Testis (tissue), 3 donors: Measurements from ENCODE around the gene NR6A1. TPM values are rescaled to one million over a fixed set of nuclear protein-coding genes. Genes with fewer than 3 reads are reported as not detected.
A peak's percentile ranks its signal among the peaks of the same experiment; 100 is the strongest.

ENCODE experiments used
- DNase-seq: peaks from one replicate; pipeline ENCODE4 v3.0.0-alpha.2; 2019
- H3K27ac ChIP-seq, 2 donors: fragments of 200-600 bp; sonication (generic); one replicate each; pipeline ENCODE4 v1.5.1; 2019
- H3K27me3 ChIP-seq: fragments of 200-600 bp; sonication (generic); one replicate; pipeline ENCODE4 v1.5.1; 2019
- H3K36me3 ChIP-seq: fragments of 200-600 bp; sonication (generic); one replicate; pipeline ENCODE4 v1.5.1; 2017; ENCODE audit warnings: low read depth; ENCODE audit errors: missing control alignments
- H3K4me1 ChIP-seq: fragments of 200-600 bp; sonication (generic); one replicate; pipeline ENCODE4 v1.5.1; 2019
- H3K4me3 ChIP-seq, 2 donors: fragments of 200-600 bp; sonication (generic); one replicate each; pipeline ENCODE4 v1.5.1; 2017 to 2019
- H3K9me3 ChIP-seq: fragments of 200-600 bp; sonication (generic); one replicate; pipeline ENCODE4 v1.5.1; 2017
- POLR2A ChIP-seq: fragments of 450-650 bp; IDR thresholded peaks from one replicate; pipeline ENCODE4 v1.6.1; 2017; ENCODE audit warnings: antibody characterized with exemption, mild to moderate bottlenecking, moderate library complexity
- WGBS, 2 donors: methylation state at CpG; one replicate each; pipeline ENCODE4 v1.1.5; 2018; 5-methylcytosine and 5-hydroxymethylcytosine counted together
- intact Hi-C: fragments of 100-400 bp; cut with DNase I; formaldehyde crosslinking; loops from one replicate; pipeline ENCODE4 v1.15.1; 2023; ENCODE audit warnings: low total_unique reads
- polyA plus RNA-seq: library from polyadenylated mRNA; stranded (reverse); fragments of 350-450 nt; fragmentation: Illumina TruSeq; extraction: RNeasy Lipid Tissue Mini Kit (QIAGEN cat#74804); gene quantifications from one replicate; pipeline ENCODE4 v1.2.3, GENCODE V29; 2014; ENCODE audit warnings: low read depth, low replicate concordance; ENCODE audit not compliant: insufficient read depth
- total RNA-seq, 2 donors: library from RNA; depleted of rRNA; stranded (reverse); fragments of >200 nt; gene quantifications; one replicate each; pipeline ENCODE4 v1.2.3, GENCODE V29; 2016
- TF ChIP-seq, protein P1 (sequence below), 3 experiments: fragments of 450-650 bp in 2 of 3; fragments of 200-600 bp in 1 of 3; sonication (generic) in 1 of 3; IDR thresholded peaks; one replicate each; pipeline ENCODE4 v1.5.1; 2016 to 2019; ENCODE audit warnings: antibody characterized with exemption in 3 of 3, mild to moderate bottlenecking in 2 of 3, moderate library complexity in 1 of 3

Gene NR6A1
- total and polyA plus RNA-seq, 3 donors from 2014 or later, result 54.6 to 100 (median 92.1) TPM

DNA sequence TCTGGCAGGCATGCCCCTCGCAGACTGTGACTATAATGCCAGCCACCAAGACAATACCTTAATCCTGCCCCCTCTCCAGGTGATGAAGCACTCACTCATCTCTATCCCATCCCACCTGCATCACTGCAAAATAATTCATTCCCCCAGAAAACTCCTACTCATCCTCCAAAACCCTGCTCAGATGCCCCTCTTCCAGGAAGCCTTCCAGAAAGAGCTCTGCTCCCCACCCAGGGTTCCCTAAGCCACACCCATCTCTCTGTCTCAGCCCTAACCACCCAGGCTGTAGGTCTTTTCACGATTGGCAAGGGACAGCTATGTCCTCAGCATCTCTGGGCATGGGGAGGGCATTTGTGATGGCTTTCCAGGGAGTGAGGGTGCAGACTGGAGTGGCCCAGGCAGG is 281.1 kb downstream of the NR6A1 start:
- DNase-seq, result no peak
- WGBS, 2 donors, result 85 to 94% methylated on average over 2 of the region's 2 CpGs
- no peaks in the 10 kb centered on the region for H3K27me3 ChIP-seq
- no peak overlapping the region for H3K27ac ChIP-seq
- peaks cover under 1% of the 10 kb centered on the region for H3K4me1 ChIP-seq
- no peak overlapping the region for H3K4me3 ChIP-seq
- no peak for TF ChIP-seq POLR2A
- TF ChIP-seq, protein P1, sequence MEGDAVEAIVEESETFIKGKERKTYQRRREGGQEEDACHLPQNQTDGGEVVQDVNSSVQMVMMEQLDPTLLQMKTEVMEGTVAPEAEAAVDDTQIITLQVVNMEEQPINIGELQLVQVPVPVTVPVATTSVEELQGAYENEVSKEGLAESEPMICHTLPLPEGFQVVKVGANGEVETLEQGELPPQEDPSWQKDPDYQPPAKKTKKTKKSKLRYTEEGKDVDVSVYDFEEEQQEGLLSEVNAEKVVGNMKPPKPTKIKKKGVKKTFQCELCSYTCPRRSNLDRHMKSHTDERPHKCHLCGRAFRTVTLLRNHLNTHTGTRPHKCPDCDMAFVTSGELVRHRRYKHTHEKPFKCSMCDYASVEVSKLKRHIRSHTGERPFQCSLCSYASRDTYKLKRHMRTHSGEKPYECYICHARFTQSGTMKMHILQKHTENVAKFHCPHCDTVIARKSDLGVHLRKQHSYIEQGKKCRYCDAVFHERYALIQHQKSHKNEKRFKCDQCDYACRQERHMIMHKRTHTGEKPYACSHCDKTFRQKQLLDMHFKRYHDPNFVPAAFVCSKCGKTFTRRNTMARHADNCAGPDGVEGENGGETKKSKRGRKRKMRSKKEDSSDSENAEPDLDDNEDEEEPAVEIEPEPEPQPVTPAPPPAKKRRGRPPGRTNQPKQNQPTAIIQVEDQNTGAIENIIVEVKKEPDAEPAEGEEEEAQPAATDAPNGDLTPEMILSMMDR (IDR thresholded peaks at IDR 0.05), result no peak
- intact Hi-C loops, result no loop called here
- H3K9me3 ChIP-seq, result no peaks in the 10 kb centered on the region
- no peaks in the 10 kb centered on the region for H3K36me3 ChIP-seq

DNA sequence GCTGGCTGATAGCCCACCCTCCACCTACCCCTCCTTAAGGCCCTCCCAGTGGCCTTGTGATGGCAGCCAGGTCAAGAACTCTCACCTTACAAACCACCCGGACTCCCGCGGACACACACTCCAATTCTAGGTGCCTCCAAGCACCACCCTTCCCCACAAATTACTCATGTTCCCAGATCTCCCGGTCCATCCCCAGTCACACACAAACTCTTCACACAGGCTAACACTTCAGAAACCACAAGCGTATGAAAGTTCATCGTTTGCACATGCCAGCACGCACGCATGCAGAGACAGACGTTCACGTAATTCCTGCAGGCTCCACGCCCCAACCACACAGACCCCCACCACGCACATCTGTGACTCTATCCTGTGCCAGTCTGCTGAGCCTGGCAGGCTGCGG is 281.9 kb downstream of the NR6A1 start:
- intact Hi-C loops, result no loop called here
- Histone ChIP-seq H3K36me3 (no peaks in the 10 kb centered on the region), H3K9me3 (no peaks in the 10 kb centered on the region), H3K4me1 (no peaks in the 10 kb centered on the region), H3K4me3 (no peak overlapping the region), H3K27ac (no peak overlapping the region), H3K27me3 (no peaks in the 10 kb centered on the region)
- TF ChIP-seq POLR2A, result no peak
- TF ChIP-seq, protein P1 (IDR thresholded peaks at IDR 0.05), result no peak
- DNase-seq, result no peak
- WGBS, 2 donors, result 61 to 80% methylated on average over 12 to 13 of the region's 13 CpGs

DNA sequence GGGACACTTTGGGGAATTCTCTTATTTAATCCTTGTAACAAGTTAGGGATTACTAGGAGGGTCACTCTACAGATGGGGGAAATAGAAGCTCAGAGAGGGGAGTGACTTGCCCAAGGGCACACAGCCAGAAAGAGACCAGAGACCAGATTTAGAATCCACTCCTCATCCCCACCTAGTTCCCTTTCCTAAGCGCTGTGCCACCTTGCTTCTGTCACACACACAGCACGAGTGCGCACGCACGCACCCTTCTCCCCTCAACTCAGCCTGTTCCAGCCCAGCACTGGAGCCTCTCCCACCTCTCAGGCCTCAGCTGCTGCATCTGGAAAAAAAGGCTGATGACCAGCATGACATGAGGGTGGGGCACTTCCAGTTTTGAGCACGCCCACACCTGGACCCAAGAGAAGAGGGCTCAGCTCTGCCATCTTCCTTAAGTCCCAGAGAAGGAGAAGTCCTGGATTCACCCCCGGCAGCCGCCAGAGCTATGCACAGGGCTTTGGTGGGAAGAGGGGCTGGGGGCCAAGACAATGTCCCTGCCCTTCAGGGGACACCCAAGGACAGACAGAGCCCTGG is 282.4 kb downstream of the NR6A1 start:
- TF ChIP-seq POLR2A, result no peak
- TF ChIP-seq, protein P1 (IDR thresholded peaks at IDR 0.05), result no peak

DNA sequence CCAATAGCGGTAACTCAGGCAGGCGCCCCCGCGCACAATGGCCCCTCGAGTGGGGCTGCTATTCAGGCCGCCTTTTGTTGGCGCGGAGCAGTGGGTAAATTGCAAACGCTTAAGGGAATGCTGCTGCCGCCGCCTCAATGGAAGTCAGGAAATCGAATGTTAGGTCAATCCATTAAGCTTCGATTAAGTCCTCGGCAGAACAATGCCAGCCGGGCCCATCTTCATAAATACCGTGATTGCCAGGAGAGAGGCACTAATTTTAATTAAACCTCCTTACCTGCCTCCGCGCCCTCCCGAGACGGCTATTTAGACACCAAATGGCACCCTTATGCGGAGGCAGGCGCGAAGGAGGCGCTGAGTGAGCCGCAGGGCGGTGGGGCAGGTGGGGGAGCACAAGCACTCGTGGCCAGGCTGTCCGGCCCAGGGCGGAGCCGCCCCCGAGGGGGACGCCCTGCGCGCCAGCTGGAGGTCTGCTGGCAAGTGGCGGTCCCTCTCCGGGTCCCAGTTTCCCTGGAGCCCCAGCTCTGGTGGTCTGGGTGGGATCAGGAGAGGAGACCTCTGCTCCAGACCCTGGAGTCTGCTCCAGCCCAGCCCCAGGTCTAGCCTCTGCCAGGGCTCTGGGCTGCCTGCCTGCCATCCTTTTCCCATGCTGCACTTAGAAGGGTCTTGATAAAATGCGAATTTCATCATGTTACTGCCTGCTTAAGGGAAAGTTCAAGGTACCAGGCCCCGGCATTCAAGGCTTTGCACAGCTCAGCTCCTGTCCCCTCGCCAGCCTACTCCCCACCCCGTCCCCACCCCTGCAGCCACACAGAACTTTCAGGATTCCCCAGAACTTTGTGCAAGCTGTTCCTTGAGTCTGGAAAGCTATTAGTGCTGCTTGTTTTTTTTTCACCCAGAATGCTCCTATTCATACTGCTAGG is 283.6 kb downstream of the NR6A1 start:
- 67 to 69% methylated on average over 24 to 40 of the region's 40 CpGs for WGBS, 2 donors
- DNase-seq, result no peak
- intact Hi-C loops, result no loop called here
- no peaks in the 10 kb centered on the region for H3K36me3 ChIP-seq
- peak overlapping the region in 1 of 2 donors; percentile 10 for H3K4me3 ChIP-seq
- H3K27me3 ChIP-seq, result no peaks in the 10 kb centered on the region
- no peak for TF ChIP-seq POLR2A
- TF ChIP-seq, protein P1 (IDR thresholded peaks at IDR 0.05), result no peak
- H3K4me1 ChIP-seq, result no peaks in the 10 kb centered on the region
- H3K9me3 ChIP-seq, result no peaks in the 10 kb centered on the region
- no peak overlapping the region for H3K27ac ChIP-seq

More for the DNA sequence above, 282.4 kb downstream of the NR6A1 start:
- Histone ChIP-seq H3K9me3 (no peaks in the 10 kb centered on the region), H3K4me3 (no peak overlapping the region), H3K36me3 (no peaks in the 10 kb centered on the region), H3K27me3 (no peaks in the 10 kb centered on the region), H3K27ac (no peak overlapping the region), H3K4me1 (no peaks in the 10 kb centered on the region)
- intact Hi-C loops, result no loop called here
- WGBS, 2 donors, result 88 to 91% methylated on average over 7 to 8 of the region's 8 CpGs
- DNase-seq, result no peak
